DMS79 (cell line): ENCODE data around the gene MPRIP.

Source experiments
- DNase-seq: peaks from one replicate; lab custom pipeline; 2025; lab: John Stamatoyannopoulos, UW

Gene MPRIP

GRCh38 chr17:17066021-17066420 lies 23.8 kb downstream of the MPRIP start:
- no peak for DNase-seq

DNA sequence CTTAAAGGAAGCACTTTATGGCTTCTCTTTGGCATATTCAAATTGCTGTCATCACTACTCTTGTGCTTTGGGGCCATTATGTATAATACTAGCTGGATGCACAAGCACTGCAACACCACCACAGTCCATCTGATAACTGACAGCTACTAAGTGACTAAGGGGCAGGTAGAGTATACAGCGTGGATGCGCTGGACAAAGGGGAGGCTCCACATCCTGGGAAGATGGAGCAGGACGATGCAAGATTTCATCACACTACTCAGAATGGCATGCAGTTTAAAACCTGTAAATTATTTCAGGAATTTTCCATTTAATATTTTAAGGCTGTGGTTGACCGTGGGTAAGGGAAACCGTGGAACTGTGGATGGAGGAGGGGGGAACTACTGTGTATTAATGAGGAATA lies 25.0 kb downstream of the MPRIP start:
- no peak for DNase-seq

- no peak for DNase-seq
These were observed 27.6 kb downstream of the MPRIP start for GRCh38 chr17:17069849-17070248.

GRCh38 chr17:17070931-17071330 lies 28.7 kb downstream of the MPRIP start:
- DNase-seq, result no peak

DNA sequence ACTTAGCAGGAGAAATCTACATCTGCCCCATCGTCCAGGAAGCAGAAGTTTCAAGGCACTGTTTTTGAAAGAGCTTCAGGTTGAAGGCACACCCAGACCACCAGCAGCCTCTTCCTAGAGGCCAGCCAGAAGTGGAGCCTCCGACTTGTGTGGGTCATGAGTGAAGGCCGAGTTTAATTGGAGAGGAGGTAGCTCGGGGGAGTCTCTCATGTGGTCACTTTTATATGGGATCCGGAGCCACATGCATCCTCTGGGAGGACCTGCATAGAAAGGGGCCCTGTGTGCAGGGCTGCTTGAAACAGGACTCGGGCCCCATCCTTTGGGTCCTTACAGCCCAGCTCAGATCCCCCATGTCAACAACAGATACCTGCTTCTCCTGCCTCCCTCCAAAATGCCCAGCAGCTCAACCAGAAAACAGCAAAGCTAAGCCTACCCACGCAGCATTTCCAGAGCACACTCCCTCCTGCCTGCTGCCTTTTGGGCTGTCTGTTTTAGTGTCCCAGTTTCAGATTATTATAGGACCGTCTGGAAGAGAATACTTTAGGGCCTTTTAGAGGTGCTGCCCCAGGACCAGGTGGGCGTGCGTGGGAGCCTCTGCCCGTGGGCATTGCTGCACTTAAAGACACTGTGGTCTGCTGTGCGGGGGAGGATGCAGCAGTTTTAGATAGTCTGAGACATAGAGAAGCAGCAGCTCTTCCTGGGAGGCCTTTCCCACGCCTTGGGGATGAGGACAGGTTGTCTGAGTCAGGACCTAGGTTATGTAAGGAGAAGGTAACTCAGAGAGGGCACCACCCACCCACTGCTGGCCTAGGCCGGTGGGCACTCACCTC lies 29.5 kb downstream of the MPRIP start:
- DNase-seq, result no peak

DNA sequence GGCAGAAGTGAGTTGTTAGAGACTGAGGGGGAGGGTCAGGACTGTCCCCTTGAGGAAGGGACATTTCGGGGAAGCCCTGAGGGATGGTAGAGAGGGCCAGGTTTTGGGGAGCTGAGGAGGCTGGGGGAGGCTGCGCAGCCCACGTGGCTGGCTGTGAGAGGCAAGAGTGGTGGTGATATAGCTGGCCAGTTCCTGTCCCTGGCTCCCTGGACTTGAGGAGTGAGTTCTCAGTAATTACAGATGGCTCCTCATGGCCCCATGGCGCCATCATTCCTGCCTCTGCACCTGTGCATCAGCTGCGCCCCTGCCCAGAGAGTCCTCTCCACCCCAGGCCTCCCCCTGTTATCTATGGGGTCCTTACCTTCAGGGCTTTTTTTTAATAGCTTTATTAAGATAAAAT lies 30.3 kb downstream of the MPRIP start:
- no peak for DNase-seq

GRCh38 chr17:17073030-17073564 lies 30.8 kb downstream of the MPRIP start:
- no peak for DNase-seq

GRCh38 chr17:17073581-17074403 lies 31.5 kb downstream of the MPRIP start:
- no peak for DNase-seq

GRCh38 chr17:17075125-17075781 lies 33.0 kb downstream of the MPRIP start:
- no peak for DNase-seq

GRCh38 chr17:17076066-17076465 lies 33.8 kb downstream of the MPRIP start:
- DNase-seq, result no peak

DNA sequence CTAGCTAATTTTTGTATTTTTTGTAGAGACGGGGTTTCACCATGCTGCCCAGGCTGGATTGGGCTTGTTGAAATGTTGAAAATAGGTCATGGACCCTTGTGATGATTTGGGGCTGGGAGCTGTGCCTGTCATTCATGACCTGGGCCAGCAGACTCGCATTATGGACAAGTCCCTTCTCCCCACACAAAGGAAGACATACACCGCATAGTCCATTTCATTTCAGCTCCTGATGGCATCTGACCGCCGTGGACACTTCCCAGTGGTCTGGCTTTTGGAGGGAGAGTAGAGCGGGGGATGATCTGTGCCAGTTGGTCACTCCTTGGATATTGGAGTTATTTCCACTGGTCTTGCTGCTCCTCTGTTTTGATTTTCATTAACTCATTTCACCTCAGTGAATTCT lies 34.8 kb downstream of the MPRIP start:
- no peak for DNase-seq

- DNase-seq, result no peak
These were observed 35.8 kb downstream of the MPRIP start for GRCh38 chr17:17077861-17078732.

DNA sequence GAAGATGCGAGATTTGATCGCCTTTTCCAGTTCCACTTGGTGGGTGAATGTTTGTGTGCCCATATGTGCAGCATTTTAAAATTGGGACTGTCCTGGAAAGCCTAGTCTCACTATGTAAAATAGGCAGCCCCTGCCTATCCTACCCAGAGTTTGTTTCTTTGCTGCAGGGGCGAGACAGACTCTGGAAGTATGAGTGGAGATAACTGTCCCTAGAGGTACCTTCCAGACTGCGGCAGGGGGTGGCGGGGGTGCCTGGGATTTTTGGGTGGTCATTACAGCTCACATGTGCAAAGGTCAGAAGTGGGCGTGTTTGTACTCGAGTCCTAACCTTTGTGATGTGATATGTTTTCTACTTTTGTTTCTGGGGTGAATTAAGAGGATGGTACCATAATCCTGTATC lies 36.6 kb downstream of the MPRIP start:
- DNase-seq, result no peak

DNA sequence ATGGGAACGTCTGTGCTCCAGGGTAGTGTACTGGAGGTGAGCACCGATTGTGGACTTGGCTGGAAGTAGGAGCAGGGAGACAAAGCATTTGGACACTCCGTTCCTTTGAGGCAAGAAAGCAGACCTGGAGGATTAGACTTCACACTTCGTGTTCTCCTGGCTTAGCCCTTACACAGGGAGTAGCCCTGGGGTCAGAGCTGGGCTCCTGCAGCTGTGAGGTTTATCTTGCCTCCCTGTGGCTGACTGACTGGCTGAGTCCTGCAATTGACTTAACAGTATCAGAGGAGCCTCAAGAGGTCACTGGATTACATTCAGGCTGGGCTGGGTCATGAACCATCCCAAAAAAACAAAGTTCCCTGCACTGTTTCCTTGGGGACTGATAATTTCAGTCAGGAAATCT lies 37.1 kb downstream of the MPRIP start:
- DNase-seq, result no peak

DNA sequence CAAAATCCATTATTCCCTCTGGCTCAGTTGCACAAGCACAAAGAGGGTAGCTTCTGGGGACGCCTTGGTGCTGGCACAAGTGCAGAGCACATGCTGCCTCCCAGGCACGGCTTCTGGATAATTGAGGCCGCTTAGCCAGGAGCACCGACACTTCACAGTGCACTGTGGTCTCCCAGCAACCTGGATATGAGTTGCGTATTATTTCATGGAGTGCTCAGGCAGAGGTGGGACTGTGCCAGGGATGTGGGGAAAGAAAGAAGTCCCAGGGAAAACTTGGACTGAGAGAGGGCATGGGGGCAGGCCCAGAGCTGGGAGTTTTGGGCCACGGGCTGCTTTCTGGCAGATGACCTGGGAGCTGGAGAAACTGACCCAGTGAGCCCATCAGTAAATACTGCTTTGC lies 37.5 kb downstream of the MPRIP start:
- DNase-seq, result peak; percentile 54

GRCh38 chr17:17080181-17080631 lies 37.9 kb downstream of the MPRIP start:
- no peak for DNase-seq

GRCh38 chr17:17080781-17081180 lies 38.5 kb downstream of the MPRIP start:
- DNase-seq, result no peak

DNA sequence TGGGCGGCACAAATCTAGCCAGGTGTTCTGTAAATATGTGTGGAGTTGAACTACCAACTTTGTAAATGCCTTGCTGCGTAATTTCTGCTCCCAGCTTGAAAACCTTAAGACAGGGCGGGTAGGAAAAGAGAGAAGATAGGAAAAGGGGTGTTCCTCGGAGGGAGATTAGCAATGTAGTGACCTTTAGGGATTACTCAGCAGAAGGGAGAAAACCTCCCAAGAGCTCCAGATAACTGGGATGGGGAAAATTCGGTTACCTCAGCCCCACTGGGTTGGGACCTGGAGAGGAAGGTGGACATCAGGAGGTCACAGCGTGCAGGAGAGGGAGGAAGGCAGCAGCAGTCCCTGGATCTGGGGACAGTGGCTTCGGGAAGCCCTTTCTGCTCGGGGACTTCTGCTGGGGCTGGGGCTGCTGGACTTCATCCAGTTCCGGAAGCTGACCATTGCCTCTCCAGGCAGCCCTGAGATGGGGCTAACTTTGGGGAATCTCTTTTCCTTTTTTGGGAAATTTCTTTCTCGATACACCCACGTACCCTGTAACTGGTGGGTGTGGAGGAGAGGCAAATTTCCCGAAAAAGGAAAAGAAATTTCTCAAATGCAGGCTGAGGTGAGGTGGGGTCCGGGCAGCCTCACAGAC lies 39.2 kb downstream of the MPRIP start:
- no peak for DNase-seq

DNA sequence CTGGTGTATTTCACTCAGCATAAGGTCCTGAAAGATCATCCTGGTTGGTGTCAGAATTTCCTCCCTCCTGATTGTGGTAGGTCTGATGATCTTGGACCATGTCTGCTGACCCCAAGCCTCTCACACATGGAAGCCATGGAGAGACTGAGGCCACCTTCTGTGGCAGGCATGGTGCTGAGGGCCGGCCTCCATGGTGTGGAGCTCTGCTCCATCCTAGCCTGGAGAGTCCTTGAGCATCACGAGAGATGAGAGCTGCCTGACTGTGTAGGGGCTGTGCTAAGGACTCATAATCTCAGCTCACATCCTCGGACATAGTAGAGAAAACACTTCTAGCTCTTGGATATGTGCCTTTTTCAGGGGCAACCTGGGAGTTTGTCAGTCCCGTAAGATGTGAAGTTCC lies 40.6 kb downstream of the MPRIP start:
- DNase-seq, result no peak

DNA sequence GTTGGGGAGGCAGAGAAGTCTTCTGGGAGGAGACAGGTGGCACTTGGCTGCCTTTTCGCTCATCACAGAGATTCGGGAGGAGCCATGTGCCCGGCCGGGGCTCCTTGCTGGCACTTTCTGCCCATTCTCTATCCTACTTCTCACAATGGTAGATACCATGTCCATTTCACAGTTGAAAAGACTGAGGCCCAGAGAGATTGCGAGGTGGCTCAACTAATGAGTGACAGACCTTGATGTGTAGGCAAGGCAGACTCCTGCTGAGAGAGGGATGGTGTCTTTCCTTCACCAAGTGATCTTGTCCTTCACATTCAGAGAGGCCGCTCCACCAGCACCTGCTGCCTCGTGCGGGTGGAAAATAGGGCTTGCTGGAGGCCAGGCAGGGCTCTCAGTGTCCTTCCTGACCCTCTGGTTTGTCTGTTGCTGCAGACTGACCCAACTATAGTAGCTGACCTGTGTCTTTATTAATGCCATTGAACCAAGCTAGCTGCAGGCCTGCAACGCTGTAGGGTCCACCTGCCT lies 42.1 kb downstream of the MPRIP start:
- DNase-seq, result no peak

DNA sequence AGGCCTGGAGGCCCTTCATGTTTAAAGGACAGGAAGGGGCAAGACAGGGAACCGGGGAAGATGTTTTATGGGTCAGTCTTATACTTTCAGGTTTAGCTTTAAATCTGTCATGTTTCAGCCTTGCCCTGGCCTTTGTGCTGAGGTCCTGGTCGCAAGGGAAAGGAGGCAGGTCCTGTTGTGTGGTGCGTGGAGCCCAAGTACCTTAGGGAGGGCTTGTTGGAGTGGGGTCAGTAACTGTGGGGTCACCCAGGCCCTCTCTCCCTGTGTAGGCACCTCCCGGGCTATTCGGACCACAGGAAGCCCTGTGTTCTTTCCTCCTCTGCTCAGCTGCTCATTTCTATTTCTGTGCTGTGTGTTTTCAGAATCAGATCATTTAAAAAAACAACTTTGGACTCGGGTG lies 42.7 kb downstream of the MPRIP start:
- no peak for DNase-seq
